GM19328 (cell line): ENCODE data around the gene MTX3.

ENCODE experiments used
- ATAC-seq: cut with Tn5 transposase; IDR thresholded peaks from one replicate; pipeline ENCODE4 v1.9.1; 2021; ENCODE audit warnings: mild to moderate bottlenecking, moderate library complexity; ENCODE audit not compliant: unreplicated experiment

MTX3 gene

GRCh38 chr5:79936002-79936645 lies 54.9 kb downstream of the MTX3 start:
- no peak for ATAC-seq

GRCh38 chr5:79934681-79935080 lies 56.4 kb downstream of the MTX3 start:
- ATAC-seq = no peak

GRCh38 chr5:79932510-79933504 lies 58.3 kb downstream of the MTX3 start:
- no peak for ATAC-seq

GRCh38 chr5:79931866-79932265 lies 59.2 kb downstream of the MTX3 start:
- no peak for ATAC-seq

GRCh38 chr5:79931409-79931808 lies 59.7 kb downstream of the MTX3 start:
- no peak for ATAC-seq

GRCh38 chr5:79929095-79929494 lies 62.0 kb downstream of the MTX3 start:
- ATAC-seq = no peak
